Sigmoid colon (tissue), 4 donors: Measurements from ENCODE around the gene PPIB.
"Not testable (repeated sequence)": the region's sequence is repeated elsewhere in the genome, so short reads cannot be mapped to it uniquely, and the experiment has no call there.

Experiments used
- CTCF ChIP-seq, 4 experiments: fragments of 450-650 bp in 3 of 4; fragments of 200-600 bp in 1 of 4; IDR thresholded peaks; one replicate each; pipeline ENCODE4 v1.5.1; 2016 to 2019; ENCODE audit warnings: antibody characterized with exemption in 4 of 4, mild to moderate bottlenecking in 3 of 4, moderate library complexity in 2 of 4
- EP300 ChIP-seq, 4 donors: sonication (generic); formaldehyde crosslinking; IDR thresholded peaks; one replicate each; pipeline ENCODE4 v1.6.1; 2017; ENCODE audit warnings: antibody characterized with exemption in 4 of 4
- POLR2A ChIP-seq, 2 donors: fragments of 450-650 bp; IDR thresholded peaks; one replicate each; pipeline ENCODE4 v1.6.1; 2016; ENCODE audit warnings: antibody characterized with exemption in 2 of 2, mild to moderate bottlenecking in 2 of 2, moderate library complexity in 2 of 2
- POLR2AphosphoS5 ChIP-seq, 4 donors: sonication (generic); formaldehyde crosslinking; IDR thresholded peaks; one replicate each; pipeline ENCODE4 v1.6.1; 2017; ENCODE audit warnings: antibody characterized with exemption in 4 of 4

- not testable (repeated sequence) for TF ChIP-seq POLR2A, CTCF, EP300, POLR2AphosphoS5 (IDR thresholded peaks at IDR 0.05)
Measured at GRCh38 chr15:64120322-64120721, 42.5 kb downstream of the PPIB start.
